GM04504 (cell line): ENCODE measurements around the gene CACNA1I.
"Not testable (repeated sequence)": the region's sequence is repeated elsewhere in the genome, so short reads cannot be mapped to it uniquely, and the experiment has no call there.

Experiments
- DNase-seq: peaks from one replicate; pipeline ENCODE4 v3.0.0-alpha.2; 2012; ENCODE audit warnings: low read depth

The CACNA1I gene

GRCh38 chr22:39570665-39571064, at the start of gene CACNA1I:
Gene CACNA1I, plus strand, starts transcription at chr22:39570753. Its CDS starts 0 bp downstream, at chr22:39570753.
- DNase-seq = no peak

GRCh38 chr22:39521106-39521885, 49.3 kb upstream of the CACNA1I start:
- DNase-seq = not testable (repeated sequence)

- DNase-seq = not testable (repeated sequence)
Measured at GRCh38 chr22:39522091-39522490, 48.5 kb upstream of the CACNA1I start.

GRCh38 chr22:39522567-39523300, 47.8 kb upstream of the CACNA1I start:
- DNase-seq = no peak

- no peak for DNase-seq
Measured at GRCh38 chr22:39524089-39524752, 46.3 kb upstream of the CACNA1I start.

- no peak for DNase-seq
Measured at GRCh38 chr22:39524753-39525657, 45.5 kb upstream of the CACNA1I start.

- no peak for DNase-seq
Measured at GRCh38 chr22:39525658-39525975, 44.9 kb upstream of the CACNA1I start.

- no peak for DNase-seq
Measured at GRCh38 chr22:39526736-39527171, 43.8 kb upstream of the CACNA1I start.

- no peak for DNase-seq
Measured at GRCh38 chr22:39527481-39527961, 43.0 kb upstream of the CACNA1I start.

- DNase-seq = no peak
Measured at GRCh38 chr22:39528080-39528661, 42.4 kb upstream of the CACNA1I start.

- peak; percentile 77 for DNase-seq
Measured at GRCh38 chr22:39528681-39529486, 41.7 kb upstream of the CACNA1I start.

GRCh38 chr22:39529487-39529851, 41.1 kb upstream of the CACNA1I start:
- no peak for DNase-seq

- DNase-seq = no peak
Measured at GRCh38 chr22:39530116-39530515, 40.4 kb upstream of the CACNA1I start.

- no peak for DNase-seq
Measured at GRCh38 chr22:39530692-39531331, 39.7 kb upstream of the CACNA1I start.

- peak; percentile 98 for DNase-seq
Measured at GRCh38 chr22:39532215-39533073, 38.1 kb upstream of the CACNA1I start, which contains the start of gene RPS19BP1. Gene RPS19BP1, minus strand, starts transcription at chr22:39532748. Its CDS starts 10 bp downstream, at chr22:39532738.

GRCh38 chr22:39534092-39534506, 36.5 kb upstream of the CACNA1I start:
- DNase-seq = no peak

- no peak for DNase-seq
Measured at GRCh38 chr22:39534591-39535356, 35.8 kb upstream of the CACNA1I start.

GRCh38 chr22:39535357-39535725, 35.2 kb upstream of the CACNA1I start:
- DNase-seq = no peak
